Testis (tissue), 3 donors: ENCODE measurements around the gene ARFGAP1. TPM values are rescaled to one million over a fixed set of nuclear protein-coding genes. Genes with fewer than 3 reads are reported as not detected.

Experiments used
- DNase-seq: peaks from one replicate; pipeline ENCODE4 v3.0.0-alpha.2; 2019
- H3K27ac ChIP-seq, 2 donors: fragments of 200-600 bp; sonication (generic); one replicate each; pipeline ENCODE4 v1.5.1; 2019
- H3K27me3 ChIP-seq: fragments of 200-600 bp; sonication (generic); one replicate; pipeline ENCODE4 v1.5.1; 2019
- H3K36me3 ChIP-seq: fragments of 200-600 bp; sonication (generic); one replicate; pipeline ENCODE4 v1.5.1; 2017; ENCODE audit warnings: low read depth; ENCODE audit errors: missing control alignments
- H3K4me1 ChIP-seq: fragments of 200-600 bp; sonication (generic); one replicate; pipeline ENCODE4 v1.5.1; 2019
- H3K4me3 ChIP-seq, 2 donors: fragments of 200-600 bp; sonication (generic); one replicate each; pipeline ENCODE4 v1.5.1; 2017 to 2019
- H3K9me3 ChIP-seq: fragments of 200-600 bp; sonication (generic); one replicate; pipeline ENCODE4 v1.5.1; 2017
- CTCF ChIP-seq, 3 experiments: fragments of 450-650 bp in 2 of 3; fragments of 200-600 bp in 1 of 3; sonication (generic) in 1 of 3; IDR thresholded peaks; one replicate each; pipeline ENCODE4 v1.5.1; 2016 to 2019; ENCODE audit warnings: antibody characterized with exemption in 3 of 3, mild to moderate bottlenecking in 2 of 3, moderate library complexity in 1 of 3
- POLR2A ChIP-seq: fragments of 450-650 bp; IDR thresholded peaks from one replicate; pipeline ENCODE4 v1.6.1; 2017; ENCODE audit warnings: antibody characterized with exemption, mild to moderate bottlenecking, moderate library complexity
- WGBS, 2 donors: methylation state at CpG; one replicate each; pipeline ENCODE4 v1.1.5; 2018; 5-methylcytosine and 5-hydroxymethylcytosine counted together
- intact Hi-C: fragments of 100-400 bp; cut with DNase I; formaldehyde crosslinking; loops from one replicate; pipeline ENCODE4 v1.15.1; 2023; ENCODE audit warnings: low total_unique reads
- polyA plus RNA-seq: library from polyadenylated mRNA; stranded (reverse); fragments of 350-450 nt; fragmentation: Illumina TruSeq; extraction: RNeasy Lipid Tissue Mini Kit (QIAGEN cat#74804); gene quantifications from one replicate; pipeline ENCODE4 v1.2.3, GENCODE V29; 2014; ENCODE audit warnings: low read depth, low replicate concordance; ENCODE audit not compliant: insufficient read depth
- total RNA-seq, 2 donors: library from RNA; depleted of rRNA; stranded (reverse); fragments of >200 nt; gene quantifications; one replicate each; pipeline ENCODE4 v1.2.3, GENCODE V29; 2016

ARFGAP1 gene
- total and polyA plus RNA-seq, 3 donors from 2014 or later = 97.0 to 126 (median 110) TPM

GRCh38 chr20:63280371-63280770, 7.8 kb downstream of the ARFGAP1 start:
- DNase-seq = no peak
- intact Hi-C loops = no loop called here
- H3K27me3 ChIP-seq = no peaks in the 10 kb centered on the region
- no peak overlapping the region for H3K4me3 ChIP-seq
- H3K27ac ChIP-seq = no peak overlapping the region
- H3K36me3 ChIP-seq = no peaks in the 10 kb centered on the region
- no peaks in the 10 kb centered on the region for H3K4me1 ChIP-seq
- TF ChIP-seq POLR2A = no peak
- no peak for TF ChIP-seq CTCF (IDR thresholded peaks at IDR 0.05)
- no peaks in the 10 kb centered on the region for H3K9me3 ChIP-seq
- 87 to 97% methylated on average over 6 of the region's 6 CpGs for WGBS, 2 donors

GRCh38 chr20:63280929-63281545, 8.4 kb downstream of the ARFGAP1 start:
- no peak overlapping the region for H3K27ac ChIP-seq
- H3K4me3 ChIP-seq = no peak overlapping the region
- WGBS, 2 donors = 85 to 93% methylated on average over 11 to 19 of the region's 19 CpGs
- H3K27me3 ChIP-seq = no peaks in the 10 kb centered on the region
- no peak for DNase-seq
- H3K36me3 ChIP-seq = no peaks in the 10 kb centered on the region
- intact Hi-C loops = no loop called here
- no peaks in the 10 kb centered on the region for H3K4me1 ChIP-seq
- no peaks in the 10 kb centered on the region for H3K9me3 ChIP-seq
- no peak for TF ChIP-seq CTCF (IDR thresholded peaks at IDR 0.05)

DNA sequence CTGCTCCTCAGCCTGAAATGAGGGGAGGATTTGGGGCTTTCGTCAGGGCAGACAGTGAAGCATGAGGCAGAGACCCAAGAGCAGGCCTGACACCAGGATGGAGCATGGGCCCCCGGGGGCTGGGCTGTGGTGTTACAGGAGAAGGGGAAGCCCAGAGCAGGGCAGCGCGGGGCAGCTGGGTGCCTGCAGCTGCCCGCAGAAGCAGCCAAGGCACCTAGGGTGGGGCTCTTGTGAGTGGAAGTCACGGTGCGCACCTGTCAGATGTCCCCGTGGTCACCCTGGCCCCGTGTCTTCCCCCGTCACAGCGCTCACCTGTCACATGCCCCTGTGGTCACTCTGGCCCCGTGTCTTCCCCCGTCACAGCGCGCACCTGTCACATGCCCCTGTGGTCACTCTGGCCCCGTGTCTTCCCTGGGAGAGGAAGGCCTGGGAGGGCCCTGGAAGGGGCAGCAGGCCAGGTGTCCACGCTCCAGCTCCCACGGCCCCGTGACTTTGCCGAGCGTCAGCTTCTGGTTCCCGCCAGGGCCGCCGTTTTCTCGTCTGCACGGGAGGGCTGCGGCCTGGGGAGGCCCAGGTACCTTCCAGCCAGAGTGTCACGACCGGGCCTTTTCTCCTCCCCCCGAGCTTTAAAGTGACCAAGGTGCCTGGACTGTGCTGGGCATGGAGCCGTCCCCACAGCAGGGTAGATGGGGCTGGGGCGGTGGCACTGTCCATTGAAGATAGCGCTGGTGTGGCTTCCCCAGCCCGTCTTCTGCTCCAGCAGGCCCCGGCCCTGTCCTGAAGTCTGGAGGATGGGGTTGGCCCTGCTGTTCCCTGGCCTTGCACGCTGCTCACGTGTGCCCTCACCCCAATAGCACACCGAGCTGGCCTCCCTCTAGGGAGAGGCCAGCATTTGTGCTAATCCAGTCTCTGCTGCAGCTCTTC, 9.4 kb downstream of the ARFGAP1 start:
- TF ChIP-seq POLR2A = no peak
- TF ChIP-seq CTCF (IDR thresholded peaks at IDR 0.05) = no peak
- WGBS, 2 donors = 91 to 93% methylated on average over 13 to 38 of the region's 38 CpGs
- H3K36me3 ChIP-seq = no peaks in the 10 kb centered on the region
- no peak overlapping the region for H3K4me3 ChIP-seq
- intact Hi-C loops = no loop called here
- no peak for DNase-seq
- no peaks in the 10 kb centered on the region for H3K9me3 ChIP-seq
- H3K27ac ChIP-seq = no peak overlapping the region
- H3K27me3 ChIP-seq = no peaks in the 10 kb centered on the region
- no peaks in the 10 kb centered on the region for H3K4me1 ChIP-seq

DNA sequence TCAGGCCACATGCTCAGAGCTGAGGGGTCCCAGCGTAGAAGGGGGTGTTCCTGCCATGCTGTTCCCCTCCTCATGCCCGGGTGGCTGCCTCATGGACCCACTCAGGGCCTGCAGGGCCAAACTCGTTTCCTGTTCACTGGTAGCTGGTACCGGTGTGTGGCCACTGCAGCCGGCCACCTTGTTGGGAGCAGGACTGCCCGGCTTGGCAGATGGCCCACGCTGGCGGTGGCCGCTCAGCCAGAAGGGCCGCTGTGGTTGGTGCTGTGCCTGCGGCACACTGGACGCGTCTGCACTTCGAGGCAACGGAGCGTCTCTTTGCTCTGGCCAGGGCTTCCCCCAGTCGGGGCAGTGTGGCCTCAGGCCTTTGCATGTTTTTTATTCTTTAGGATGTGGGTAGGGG, 10.3 kb downstream of the ARFGAP1 start:
- Histone ChIP-seq H3K4me1 (no peaks in the 10 kb centered on the region), H3K27me3 (no peaks in the 10 kb centered on the region), H3K4me3 (no peak overlapping the region), H3K36me3 (no peaks in the 10 kb centered on the region), H3K9me3 (no peaks in the 10 kb centered on the region), H3K27ac (no peak overlapping the region)
- WGBS, 2 donors = 92 to 100% methylated on average over 5 to 17 of the region's 17 CpGs
- intact Hi-C loops = no loop called here
- DNase-seq = no peak
- TF ChIP-seq POLR2A = no peak
- TF ChIP-seq CTCF (IDR thresholded peaks at IDR 0.05) = no peak
